HG03565 (cell line): Measurements from ENCODE around the gene RAPGEF3.

ENCODE experiments used
- ATAC-seq: cut with Tn5 transposase; IDR thresholded peaks from one replicate; pipeline ENCODE4 v1.9.1; 2021; ENCODE audit warnings: mild to moderate bottlenecking, moderate library complexity; ENCODE audit not compliant: unreplicated experiment

Gene RAPGEF3

DNA sequence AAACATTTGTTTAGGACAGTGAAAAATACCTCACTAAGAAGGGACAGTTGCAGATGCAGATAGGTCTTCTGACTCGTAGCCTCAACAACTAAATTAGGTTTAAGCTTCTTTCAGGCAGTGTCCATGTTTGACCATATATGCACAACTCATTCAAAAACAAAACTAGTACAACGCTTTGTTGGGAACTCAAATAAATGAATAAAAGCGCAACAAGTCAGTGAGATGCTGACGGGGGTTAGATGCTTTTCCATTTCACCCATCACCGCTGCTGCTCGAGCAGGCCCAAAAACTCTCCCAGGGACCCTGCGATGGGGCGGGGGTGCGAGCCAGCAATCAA is 53.5 kb downstream of the RAPGEF3 start:
- no peak for ATAC-seq

DNA sequence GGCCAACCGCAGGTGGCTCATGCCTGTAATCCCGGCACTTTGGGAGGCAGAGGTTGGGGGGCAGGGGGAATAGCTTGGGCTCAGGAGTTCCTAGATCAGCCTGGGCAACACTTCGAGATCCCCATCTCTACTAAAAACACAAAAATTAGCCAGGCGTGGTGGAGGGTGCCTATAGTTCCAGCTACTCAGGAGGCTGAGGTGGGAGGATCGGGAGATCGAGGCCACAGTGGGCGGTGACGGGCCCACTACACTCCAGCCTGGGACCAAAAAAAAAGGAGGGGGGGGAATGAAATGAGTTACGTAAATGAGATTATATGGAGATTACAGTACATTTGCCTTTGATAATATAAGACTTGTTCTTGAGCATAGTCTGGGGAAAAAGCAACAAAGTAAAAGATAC is 54.0 kb downstream of the RAPGEF3 start:
- no peak for ATAC-seq

DNA sequence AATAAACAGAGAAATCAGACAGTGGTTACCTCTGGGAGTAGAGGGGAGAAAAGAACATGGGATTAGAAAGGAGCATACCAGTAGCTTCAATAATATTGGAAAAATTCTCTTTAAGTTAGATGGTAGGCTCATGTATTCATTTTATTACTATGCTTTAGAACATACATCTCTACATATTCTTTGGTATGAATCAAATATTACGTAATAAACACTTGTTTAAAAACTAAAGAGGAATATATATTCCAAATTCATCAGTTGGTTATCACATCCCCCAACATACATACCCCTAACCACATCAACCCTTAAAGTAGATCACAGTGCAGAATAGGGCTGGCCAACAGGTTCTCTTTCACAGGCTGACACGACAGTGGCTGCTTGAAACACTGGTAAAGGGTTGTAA is 58.4 kb downstream of the RAPGEF3 start:
- no peak for ATAC-seq

DNA sequence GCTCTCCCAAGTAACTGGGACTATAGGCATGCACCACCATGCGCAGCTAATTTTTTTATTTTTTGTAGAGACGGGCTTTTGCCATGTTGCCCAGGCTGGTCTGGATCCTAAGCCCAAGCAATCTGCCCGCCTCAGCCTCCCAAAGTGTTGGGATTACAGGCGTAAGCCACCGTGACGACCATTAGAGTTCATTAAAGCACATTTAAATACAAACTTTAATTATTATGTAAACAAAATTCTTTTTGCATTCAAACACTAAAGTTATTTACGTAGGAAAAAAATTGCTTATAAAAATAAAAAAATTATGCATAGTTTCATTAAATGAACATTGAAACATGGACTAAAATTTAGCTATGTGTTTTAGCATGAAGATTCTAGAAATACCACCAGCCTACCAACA is 60.0 kb downstream of the RAPGEF3 start:
- no peak for ATAC-seq

DNA sequence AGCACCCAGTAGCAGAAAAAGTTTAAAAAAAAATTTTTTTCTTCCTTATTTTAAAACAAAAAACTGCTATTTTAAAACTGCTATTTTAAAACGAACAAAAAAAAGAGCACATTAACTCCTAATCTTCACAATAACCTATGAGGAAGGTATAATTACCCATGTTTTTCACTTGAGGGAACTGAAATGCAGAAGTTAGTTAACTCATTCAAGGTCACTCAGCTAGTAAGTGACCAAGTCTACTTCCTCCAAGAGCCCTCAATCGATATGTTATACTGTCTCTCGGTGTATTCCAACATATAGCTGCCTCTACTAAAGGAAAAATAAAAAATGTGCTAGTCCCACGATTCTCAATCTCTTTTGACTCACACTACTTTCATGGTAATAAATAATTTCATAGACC is 60.6 kb downstream of the RAPGEF3 start:
- no peak for ATAC-seq

DNA sequence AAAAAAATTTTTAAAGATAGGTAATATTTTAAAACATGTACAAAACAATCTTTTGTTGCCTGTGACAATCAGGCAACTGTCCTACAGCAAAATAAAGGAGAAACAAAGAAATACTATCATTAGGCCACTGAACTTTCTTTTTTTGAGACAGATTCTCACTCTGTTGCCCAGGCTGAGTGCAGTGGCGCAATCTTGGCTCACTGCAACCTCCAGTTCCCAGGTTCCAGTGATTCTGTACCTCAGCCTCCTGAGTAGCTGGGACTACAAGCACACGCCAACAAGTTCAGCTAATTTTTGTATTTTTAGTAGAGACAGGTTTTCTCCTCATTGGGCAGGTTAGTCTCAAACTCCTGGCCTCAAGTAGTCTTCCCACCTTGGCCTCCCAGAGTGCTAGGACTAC is 69.5 kb downstream of the RAPGEF3 start:
- no peak for ATAC-seq

DNA sequence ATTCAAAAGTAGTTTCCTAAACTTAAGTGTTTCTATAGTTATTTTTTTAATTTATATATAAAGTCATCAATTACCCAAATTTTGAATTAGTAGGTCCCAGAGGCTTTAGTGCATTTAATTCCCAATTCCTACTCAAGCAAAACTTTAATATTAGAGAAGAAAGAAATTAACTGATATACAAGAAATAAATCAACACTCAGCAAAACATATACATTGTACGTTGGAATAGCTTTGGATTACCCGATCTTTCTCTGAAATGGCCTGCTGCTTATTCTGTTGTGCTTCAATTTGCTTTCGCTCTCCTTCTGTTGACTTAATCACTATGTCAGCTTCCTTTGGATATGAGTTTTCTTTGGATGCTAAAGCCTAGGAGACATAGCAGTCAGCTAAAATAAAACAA is 71.0 kb downstream of the RAPGEF3 start:
- ATAC-seq = no peak

DNA sequence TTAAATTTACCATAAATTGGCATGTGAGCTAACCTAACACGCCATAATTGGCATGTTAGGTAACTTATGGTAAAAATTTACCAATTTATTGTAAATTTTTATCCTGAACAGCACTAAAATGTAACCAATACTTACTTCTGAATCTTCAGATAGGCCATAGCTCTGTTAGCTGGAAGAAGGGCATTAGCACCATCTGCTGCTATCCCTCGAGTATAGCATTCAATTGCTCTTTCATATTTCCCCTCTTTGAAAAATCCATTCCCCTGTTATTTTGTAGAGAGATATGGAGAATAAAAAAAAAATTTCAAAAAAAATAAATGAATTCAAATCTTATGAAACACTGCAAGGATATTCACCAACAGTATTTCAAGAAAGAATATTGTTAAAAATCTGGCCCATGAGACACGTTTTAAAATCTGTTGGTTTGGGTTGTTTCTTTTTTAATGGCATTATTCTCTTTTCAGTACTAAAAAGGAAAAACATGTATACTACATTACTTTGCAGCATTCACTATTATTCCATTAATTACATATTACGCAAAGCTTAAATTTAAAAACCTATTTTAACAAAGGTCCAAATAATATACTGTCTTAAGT is 71.9 kb downstream of the RAPGEF3 start:
- no peak for ATAC-seq
